HEK293T (cell line): ENCODE results near the gene ITGB2.

Experiments
- BHLHE40 ChIP-seq: fragments of 450-650 bp; IDR thresholded peaks from 2 replicates; pipeline ENCODE4 v1.6.1; 2016; ENCODE audit warnings: mild to moderate bottlenecking, moderate library complexity, borderline replicate concordance
- ELF4 ChIP-seq: fragments of 450-650 bp; IDR thresholded peaks from 2 replicates; pipeline ENCODE4 v1.6.1; 2017; ENCODE audit warnings: antibody characterized with exemption
- FOXA1 ChIP-seq: fragments of 450-650 bp; IDR thresholded peaks from 2 replicates; pipeline ENCODE4 v1.6.1; 2016; ENCODE audit warnings: mild to moderate bottlenecking
- FOXK2 ChIP-seq: fragments of 450-650 bp; IDR thresholded peaks from 2 replicates; pipeline ENCODE4 v1.6.1; 2016; ENCODE audit warnings: mild to moderate bottlenecking
- FOXM1 ChIP-seq: fragments of 450-650 bp; IDR thresholded peaks from 2 replicates; pipeline ENCODE4 v1.6.1; 2017; ENCODE audit warnings: mild to moderate bottlenecking, borderline replicate concordance
- SP1 ChIP-seq: fragments of 450-650 bp; IDR thresholded peaks from 2 replicates; pipeline ENCODE4 v1.6.1; 2017
- TARDBP ChIP-seq: fragments of 450-650 bp; IDR thresholded peaks from 2 replicates; pipeline ENCODE4 v1.6.1; 2016
- ZNF384 ChIP-seq: fragments of 450-650 bp; IDR thresholded peaks from 2 replicates; pipeline ENCODE4 v1.6.1; 2016

- TF ChIP-seq SP1 (no peak), ZNF384 (no peak), FOXK2 (no peak), BHLHE40 (no peak), FOXA1 (no peak), FOXM1 (no peak), TARDBP (no peak), ELF4 (no peak)
These were observed 20.7 kb downstream of the ITGB2 start for GRCh38 chr21:44899768-44900558.
